HEK293T (cell line): Measurements from ENCODE around the gene GOLPH3.

Experiments used
- CTCF ChIA-PET: fragments of 350-600 bp; formaldehyde crosslinking; extraction: SDS; loops from one replicate; lab custom pipeline; 2021; ENCODE audit warnings: antibody characterized with exemption, inconsistent platforms; lab: Yijun Ruan, JAX
- POLR2A ChIA-PET: fragments of 350-600 bp; formaldehyde crosslinking; extraction: SDS; loops from one replicate; lab custom pipeline; 2020; ENCODE audit warnings: antibody characterized with exemption, inconsistent platforms; lab: Yijun Ruan, JAX
- DNase-seq: peaks from one replicate; pipeline ENCODE4 v3.0.0; 2012; ENCODE audit warnings: mixed read lengths; ENCODE audit errors: extremely low spot score
- ARNT ChIP-seq: fragments of 450-650 bp; IDR thresholded peaks from 2 replicates; pipeline ENCODE4 v1.6.1; 2017; ENCODE audit warnings: mild to moderate bottlenecking
- BHLHE40 ChIP-seq: fragments of 450-650 bp; IDR thresholded peaks from 2 replicates; pipeline ENCODE4 v1.6.1; 2016; ENCODE audit warnings: mild to moderate bottlenecking, moderate library complexity, borderline replicate concordance
- CTBP1 ChIP-seq: fragments of 450-650 bp; IDR thresholded peaks from 2 replicates; pipeline ENCODE4 v1.6.1; 2016; ENCODE audit warnings: borderline replicate concordance
- ELF4 ChIP-seq: fragments of 450-650 bp; IDR thresholded peaks from 2 replicates; pipeline ENCODE4 v1.6.1; 2017; ENCODE audit warnings: antibody characterized with exemption
- FOXA1 ChIP-seq: fragments of 450-650 bp; IDR thresholded peaks from 2 replicates; pipeline ENCODE4 v1.6.1; 2016; ENCODE audit warnings: mild to moderate bottlenecking
- FOXK2 ChIP-seq: fragments of 450-650 bp; IDR thresholded peaks from 2 replicates; pipeline ENCODE4 v1.6.1; 2016; ENCODE audit warnings: mild to moderate bottlenecking
- FOXM1 ChIP-seq: fragments of 450-650 bp; IDR thresholded peaks from 2 replicates; pipeline ENCODE4 v1.6.1; 2017; ENCODE audit warnings: mild to moderate bottlenecking, borderline replicate concordance
- HDGF ChIP-seq: fragments of 450-650 bp; IDR thresholded peaks from 2 replicates; pipeline ENCODE4 v1.6.1; 2017; ENCODE audit warnings: antibody characterized with exemption, borderline replicate concordance
- L3MBTL2 ChIP-seq: fragments of 450-650 bp; conservative IDR thresholded peaks from 2 replicates; pipeline ENCODE4 v1.6.1; 2016; ENCODE audit warnings: mild to moderate bottlenecking
- LEF1 ChIP-seq: fragments of 450-650 bp; IDR thresholded peaks from 2 replicates; pipeline ENCODE4 v1.6.1; 2017; ENCODE audit warnings: mild to moderate bottlenecking, borderline replicate concordance
- NFRKB ChIP-seq: fragments of 450-650 bp; IDR thresholded peaks from 2 replicates; pipeline ENCODE4 v1.6.1; 2016; ENCODE audit warnings: mild to moderate bottlenecking, moderate library complexity
- PKNOX1 ChIP-seq: fragments of 450-650 bp; IDR thresholded peaks from 2 replicates; pipeline ENCODE4 v1.6.1; 2016
- SP1 ChIP-seq: fragments of 450-650 bp; IDR thresholded peaks from 2 replicates; pipeline ENCODE4 v1.6.1; 2017
- SUZ12 ChIP-seq: fragments of 450-650 bp; IDR thresholded peaks from 2 replicates; pipeline ENCODE4 v1.6.1; 2016; ENCODE audit warnings: mild to moderate bottlenecking
- TARDBP ChIP-seq: fragments of 450-650 bp; IDR thresholded peaks from 2 replicates; pipeline ENCODE4 v1.6.1; 2016
- ZNF384 ChIP-seq: fragments of 450-650 bp; IDR thresholded peaks from 2 replicates; pipeline ENCODE4 v1.6.1; 2016

The GOLPH3 gene

GRCh38 chr5:32195265-32195664 is 21.1 kb upstream of the GOLPH3 start:
- ChIA-PET POLR2A (no interaction called here), CTCF (interaction anchor here (0.6 kb wide), 1 partner anchor 150 kb away, joined by 3 read pairs; no protein-coding TSS in a partner anchor)
- no peak for DNase-seq

GRCh38 chr5:32193591-32193990 is 19.5 kb upstream of the GOLPH3 start:
- ChIA-PET CTCF (interaction anchor here (0.6 kb wide), 1 partner anchor 719 kb away, joined by 3 read pairs; no protein-coding TSS in a partner anchor), POLR2A (interaction anchor here (0.7 to 0.8 kb wide), 2 partner anchors 19 to 20 kb away, joined by 3 to 7 read pairs; partner anchors contain the start of gene GOLPH3)
- DNase-seq = peak; percentile 52

More at GRCh38 chr5:32195265-32195664, 21.1 kb upstream of the GOLPH3 start:
- TF ChIP-seq ARNT (no peak), PKNOX1 (no peak), BHLHE40 (no peak), FOXM1 (no peak), CTBP1 (no peak), SP1 (no peak), SUZ12 (no peak), HDGF (no peak), L3MBTL2 (no peak), FOXA1 (no peak), FOXK2 (no peak), ELF4 (no peak)

GRCh38 chr5:32190095-32190494 is 16.0 kb upstream of the GOLPH3 start:
- CTCF ChIA-PET = interaction anchor here (0.6 kb wide), 1 partner anchor 22 kb away, joined by 3 read pairs; no protein-coding TSS in a partner anchor
- POLR2A ChIA-PET = interaction anchor here (1.4 kb wide), 1 partner anchor 16 kb away, joined by 4 read pairs; the partner anchor contains the start of gene GOLPH3
- DNase-seq = no peak
- TF ChIP-seq LEF1 (no peak), PKNOX1 (no peak), CTBP1 (no peak)

More at GRCh38 chr5:32193591-32193990, 19.5 kb upstream of the GOLPH3 start:
- TF ChIP-seq SP1 = no peak
- TF ChIP-seq TARDBP = no peak
- no peak for TF ChIP-seq NFRKB
- TF ChIP-seq SUZ12 = no peak
- no peak for TF ChIP-seq PKNOX1
- TF ChIP-seq FOXK2 = no peak
- no peak for TF ChIP-seq ARNT
- no peak for TF ChIP-seq FOXM1
- TF ChIP-seq L3MBTL2 = no peak
- no peak for TF ChIP-seq ELF4
- no peak for TF ChIP-seq HDGF

GRCh38 chr5:32187675-32188074 is 13.6 kb upstream of the GOLPH3 start:
- ChIA-PET POLR2A (no interaction called here), CTCF (no interaction called here)
- no peak for DNase-seq
- TF ChIP-seq SP1 (no peak), ELF4 (no peak), BHLHE40 (no peak), NFRKB (no peak), HDGF (no peak)

- CTCF ChIA-PET = no interaction called here
- POLR2A ChIA-PET = no interaction called here
- TF ChIP-seq ZNF384 = peak; percentile 83
- TF ChIP-seq PKNOX1 = no peak
- no peak for TF ChIP-seq ELF4
- DNase-seq = no peak
Measured at GRCh38 chr5:32182463-32183063, 8.4 kb upstream of the GOLPH3 start.

GRCh38 chr5:32173267-32174010 is 680 bp downstream of the GOLPH3 start:
- POLR2A ChIA-PET = interaction anchor here (0.7 to 2.3 kb wide), 16 partner anchors 9 to 158 kb away, joined by 3 to 7 read pairs (median 4); no protein-coding TSS in a partner anchor
- TF ChIP-seq SUZ12 (no peak), FOXM1 (no peak), SP1 (no peak), ZNF384 (peak; percentile 52; the same call in 1 of the 2 replicates), HDGF (no peak), L3MBTL2 (0 out of 2 replicates have a peak, but pooled peaks have one; percentile 13)
- CTCF ChIA-PET = no interaction called here
- DNase-seq = peak; percentile 51
